ENCODE data around the gene PIH1D1. TPM values are rescaled to one million over a fixed set of nuclear protein-coding genes. Genes with fewer than 3 reads are reported as not detected.
"Not testable (repeated sequence)": the region's sequence is repeated elsewhere in the genome, so short reads cannot be mapped to it uniquely, and the experiment has no call there.

PIH1D1 gene
- total and polyA plus RNA-seq, 4 donors, result 56.6 to 96.3 (median 76.5) TPM

- peaks cover 24% of the 10 kb centered on the region for H3K4me1 ChIP-seq (ENCODE audit: control insufficient read depth, insufficient read depth, low read length)
- H3K36me3 ChIP-seq (ENCODE audit: control insufficient read depth, insufficient read depth, low read length), result peaks cover 34% of the 10 kb centered on the region
- H3K9me3 ChIP-seq (ENCODE audit: control insufficient read depth, insufficient read depth, low read length); H3K27ac ChIP-seq (ENCODE audit: low read depth, low read length); DNase-seq (ENCODE audit: low read depth in 4 of 6, low spot score in 6 of 6); H3K4me3 ChIP-seq (ENCODE audit: low read depth, low read length): not testable (repeated sequence)
- 60% methylated on average over 1 of the region's 5 CpGs for WGBS (ENCODE audit: insufficient coverage)
- peaks cover 38% of the 10 kb centered on the region for H3K27me3 ChIP-seq (ENCODE audit: control insufficient read depth, insufficient read depth, low read length)
These were observed 7.4 kb downstream of the PIH1D1 start for GRCh38 chr19:49444100-49444700.

GRCh38 chr19:49443366-49444099 lies 8.1 kb downstream of the PIH1D1 start:
- H3K27ac ChIP-seq (ENCODE audit: low read depth, low read length), result peak overlapping the region; percentile 86
- H3K27me3 ChIP-seq (ENCODE audit: control insufficient read depth, insufficient read depth, low read length), result peaks cover 44% of the 10 kb centered on the region

GRCh38 chr19:49442771-49443365 lies 8.7 kb downstream of the PIH1D1 start:
- 0% methylated on average over 41 of the region's 43 CpGs for WGBS (ENCODE audit: insufficient coverage)
- H3K27me3 ChIP-seq (ENCODE audit: control insufficient read depth, insufficient read depth, low read length), result peaks cover 51% of the 10 kb centered on the region
- peak overlapping the region; percentile 86 for H3K27ac ChIP-seq (ENCODE audit: low read depth, low read length)

More at GRCh38 chr19:49443366-49444099, 8.1 kb downstream of the PIH1D1 start:
- Histone ChIP-seq H3K4me3 (ENCODE audit: low read depth, low read length) (peak overlapping the region; percentile 59), H3K4me1 (ENCODE audit: control insufficient read depth, insufficient read depth, low read length) (peaks cover 24% of the 10 kb centered on the region), H3K9me3 (ENCODE audit: control insufficient read depth, insufficient read depth, low read length) (no peaks in the 10 kb centered on the region), H3K36me3 (ENCODE audit: control insufficient read depth, insufficient read depth, low read length) (peaks cover 28% of the 10 kb centered on the region)
- WGBS (ENCODE audit: insufficient coverage), result under 1% methylated on average over 42 of the region's 47 CpGs
- DNase-seq (ENCODE audit: low read depth in 4 of 6, low spot score in 6 of 6), result peak; percentile 88 to 99 (median 92)

GRCh38 chr19:49442354-49442753 lies 9.3 kb downstream of the PIH1D1 start:
- no peak overlapping the region for H3K4me3 ChIP-seq (ENCODE audit: low read depth, low read length)
- DNase-seq (ENCODE audit: low read depth in 4 of 6, low spot score in 6 of 6), result peak in 1 of 6 donors; percentile 65
- H3K27me3 ChIP-seq (ENCODE audit: control insufficient read depth, insufficient read depth, low read length), result peaks cover 56% of the 10 kb centered on the region
- WGBS (ENCODE audit: insufficient coverage), result 5% methylated on average over 11 of the region's 11 CpGs
- H3K9me3 ChIP-seq (ENCODE audit: control insufficient read depth, insufficient read depth, low read length), result no peaks in the 10 kb centered on the region
- peaks cover 17% of the 10 kb centered on the region for H3K36me3 ChIP-seq (ENCODE audit: control insufficient read depth, insufficient read depth, low read length)
- no peak overlapping the region for H3K27ac ChIP-seq (ENCODE audit: low read depth, low read length)
- H3K4me1 ChIP-seq (ENCODE audit: control insufficient read depth, insufficient read depth, low read length), result peaks cover 24% of the 10 kb centered on the region

More at GRCh38 chr19:49442771-49443365, 8.7 kb downstream of the PIH1D1 start:
- H3K4me1 ChIP-seq (ENCODE audit: control insufficient read depth, insufficient read depth, low read length), result peaks cover 24% of the 10 kb centered on the region
- peaks cover 22% of the 10 kb centered on the region for H3K36me3 ChIP-seq (ENCODE audit: control insufficient read depth, insufficient read depth, low read length)
- H3K4me3 ChIP-seq (ENCODE audit: low read depth, low read length), result peak overlapping the region; percentile 59
- DNase-seq (ENCODE audit: low read depth in 4 of 6, low spot score in 6 of 6), result peak in 1 of 6 donors; percentile 88
- no peaks in the 10 kb centered on the region for H3K9me3 ChIP-seq (ENCODE audit: control insufficient read depth, insufficient read depth, low read length)

GRCh38 chr19:49441960-49442350 lies 9.7 kb downstream of the PIH1D1 start:
- H3K27ac ChIP-seq (ENCODE audit: low read depth, low read length), result no peak overlapping the region
- no peak for DNase-seq (ENCODE audit: low read depth in 4 of 6, low spot score in 6 of 6)
- H3K36me3 ChIP-seq (ENCODE audit: control insufficient read depth, insufficient read depth, low read length), result peaks cover 13% of the 10 kb centered on the region
- no peak overlapping the region for H3K4me3 ChIP-seq (ENCODE audit: low read depth, low read length)
- H3K27me3 ChIP-seq (ENCODE audit: control insufficient read depth, insufficient read depth, low read length), result peaks cover 60% of the 10 kb centered on the region
- H3K9me3 ChIP-seq (ENCODE audit: control insufficient read depth, insufficient read depth, low read length), result no peaks in the 10 kb centered on the region
- 15% methylated on average over 14 of the region's 14 CpGs for WGBS (ENCODE audit: insufficient coverage)
- H3K4me1 ChIP-seq (ENCODE audit: control insufficient read depth, insufficient read depth, low read length), result peaks cover 24% of the 10 kb centered on the region

- peaks cover 29% of the 10 kb centered on the region for H3K4me1 ChIP-seq (ENCODE audit: control insufficient read depth, insufficient read depth, low read length)
- WGBS (ENCODE audit: insufficient coverage), result 3% methylated on average over 53 of the region's 56 CpGs
- no peak within 1 kb of the TSS for H3K4me3 ChIP-seq (ENCODE audit: low read depth, low read length)
- H3K9me3 ChIP-seq (ENCODE audit: control insufficient read depth, insufficient read depth, low read length), result no peaks in the 10 kb centered on the region
- H3K27ac ChIP-seq (ENCODE audit: low read depth, low read length), result no peak within 1 kb of the TSS
- peaks cover 66% of the 10 kb centered on the region for H3K27me3 ChIP-seq (ENCODE audit: control insufficient read depth, insufficient read depth, low read length)
- H3K36me3 ChIP-seq (ENCODE audit: control insufficient read depth, insufficient read depth, low read length), result peaks cover 7% of the 10 kb centered on the region
- peak in 1 of 6 donors; percentile 72 for DNase-seq (ENCODE audit: low read depth in 4 of 6, low spot score in 6 of 6)
These were observed 10.2 kb downstream of the PIH1D1 start, which contains the start of gene SLC17A7 for GRCh38 chr19:49441210-49441959. TSS of gene SLC17A7 (minus strand) at chr19:49441527. CDS start at chr19:49441379, 148 bp downstream.

GRCh38 chr19:49440439-49441209 lies 11.0 kb downstream of the PIH1D1 start:
- WGBS (ENCODE audit: insufficient coverage), result 24% methylated on average over 16 of the region's 19 CpGs
- Histone ChIP-seq H3K4me1 (ENCODE audit: control insufficient read depth, insufficient read depth, low read length) (peaks cover 33% of the 10 kb centered on the region), H3K27ac (ENCODE audit: low read depth, low read length) (no peak overlapping the region), H3K4me3 (ENCODE audit: low read depth, low read length) (no peak overlapping the region), H3K36me3 (ENCODE audit: control insufficient read depth, insufficient read depth, low read length) (peaks cover 3% of the 10 kb centered on the region), H3K9me3 (ENCODE audit: control insufficient read depth, insufficient read depth, low read length) (no peaks in the 10 kb centered on the region), H3K27me3 (ENCODE audit: control insufficient read depth, insufficient read depth, low read length) (peaks cover 73% of the 10 kb centered on the region)
- no peak for DNase-seq (ENCODE audit: low read depth in 4 of 6, low spot score in 6 of 6)

GRCh38 chr19:49439836-49440235 lies 11.8 kb downstream of the PIH1D1 start:
- no peak for DNase-seq (ENCODE audit: low read depth in 4 of 6, low spot score in 6 of 6)
- WGBS (ENCODE audit: insufficient coverage), result 78% methylated on average over 1 of the region's 6 CpGs
- no peaks in the 10 kb centered on the region for H3K9me3 ChIP-seq (ENCODE audit: control insufficient read depth, insufficient read depth, low read length)
- H3K4me3 ChIP-seq (ENCODE audit: low read depth, low read length), result no peak overlapping the region
- H3K4me1 ChIP-seq (ENCODE audit: control insufficient read depth, insufficient read depth, low read length), result peaks cover 33% of the 10 kb centered on the region
- no peak overlapping the region for H3K27ac ChIP-seq (ENCODE audit: low read depth, low read length)
- H3K36me3 ChIP-seq (ENCODE audit: control insufficient read depth, insufficient read depth, low read length), result no peaks in the 10 kb centered on the region
- H3K27me3 ChIP-seq (ENCODE audit: control insufficient read depth, insufficient read depth, low read length), result peaks cover 81% of the 10 kb centered on the region
